Transverse colon (tissue), 4 donors: ENCODE data around the gene HPS3. TPM values are rescaled to one million over a fixed set of nuclear protein-coding genes. Genes with fewer than 3 reads are reported as not detected.

ENCODE experiments used
- DNase-seq: peaks from one replicate; pipeline ENCODE4 v3.0.0-alpha.2; 2019
- H3K27ac ChIP-seq, 4 donors: fragments of 200-600 bp; sonication (generic); 2 replicates each; pipeline ENCODE4 v1.5.1; 2016 to 2018; ENCODE audit warnings: inconsistent platforms in 4 of 4
- H3K27me3 ChIP-seq: fragments of 200-600 bp; sonication (generic); 2 replicates; pipeline ENCODE4 v1.5.1; 2017; ENCODE audit warnings: inconsistent platforms
- H3K36me3 ChIP-seq, 4 donors: fragments of 200-600 bp; sonication (generic); 2 replicates each; pipeline ENCODE4 v1.5.1; 2017 to 2019; ENCODE audit warnings: inconsistent platforms in 4 of 4
- H3K4me1 ChIP-seq, 4 donors: fragments of 200-600 bp; sonication (generic); 2 replicates each; pipeline ENCODE4 v1.5.1; 2017 to 2020; ENCODE audit warnings: inconsistent platforms in 4 of 4
- H3K4me3 ChIP-seq, 4 donors: fragments of 200-600 bp; sonication (generic); 1 replicate in 1 of 4; 2 replicates in 3 of 4; pipeline versions ENCODE4 v1.5.1 to v1.6.1; 2017 to 2019; ENCODE audit warnings: inconsistent platforms in 4 of 4
- H3K9me3 ChIP-seq, 2 donors: fragments of 200-600 bp; sonication (generic); 2 replicates each; pipeline ENCODE4 v1.5.1; 2017 to 2019; ENCODE audit warnings: inconsistent platforms in 2 of 2
- CTCF ChIP-seq, 5 experiments: fragments of 200-600 bp in 3 of 5; fragments of 450-650 bp in 2 of 5; sonication (generic) in 3 of 5; IDR thresholded peaks; 1 replicate in 2 of 5; 2 replicates in 3 of 5; pipeline ENCODE4 v1.5.1; 2016 to 2017; ENCODE audit warnings: antibody characterized with exemption in 5 of 5, inconsistent platforms in 3 of 5, mild to moderate bottlenecking in 2 of 5, moderate library complexity in 1 of 5
- EP300 ChIP-seq: sonication (generic); formaldehyde crosslinking; IDR thresholded peaks from one replicate; pipeline ENCODE4 v1.6.1; 2017; ENCODE audit warnings: antibody characterized with exemption, low read depth
- POLR2A ChIP-seq: fragments of 450-650 bp; IDR thresholded peaks from one replicate; pipeline ENCODE4 v1.6.1; 2016; ENCODE audit warnings: antibody characterized with exemption, mild to moderate bottlenecking, moderate library complexity
- POLR2AphosphoS5 ChIP-seq, 3 donors: sonication (generic); formaldehyde crosslinking; IDR thresholded peaks; one replicate each; pipeline ENCODE4 v1.6.1; 2016; ENCODE audit warnings: antibody characterized with exemption in 3 of 3
- WGBS, 2 donors: methylation state at CpG; one replicate each; pipeline ENCODE4 v1.1.5; 2018; ENCODE audit warnings: low coverage in 1 of 2; 5-methylcytosine and 5-hydroxymethylcytosine counted together
- in situ Hi-C, 4 donors: fragments of 200-750 bp; cut with MboI; loops; one replicate each; pipeline versions ENCODE4 v1.15.0 to v1.15.1; 2017; ENCODE audit warnings: low sequenced_read_pairs in 3 of 4, low pct_ligation_motif_present in 1 of 4, low pct_unique_long_range_greater_than_20kb in 1 of 4
- intact Hi-C: fragments of 100-400 bp; cut with DNase I; formaldehyde crosslinking; loops from one replicate; pipeline ENCODE4 v1.15.1; 2023; ENCODE audit warnings: low total_unique reads
- total RNA-seq, 4 donors: library from RNA; depleted of rRNA; stranded (reverse); fragments of >200 nt; gene quantifications; one replicate each; pipeline ENCODE4 v1.1.0, GENCODE V29; 2016

The HPS3 gene
- total RNA-seq, 4 donors from 2014 or later = 10.0 to 20.2 (median 17.9) TPM

GRCh38 chr3:149163066-149163465, 33.6 kb downstream of the HPS3 start:
- H3K36me3 ChIP-seq = peaks cover 0 to 66% (median 14%) of the 10 kb centered on the region in 4 donors
- in situ Hi-C loops = no loop called here
- intact Hi-C loops = no loop called here

GRCh38 chr3:149167898-149168297, 38.5 kb downstream of the HPS3 start:
- Histone ChIP-seq H3K9me3 (no peaks in the 10 kb centered on the region), H3K4me3 (no peak overlapping the region), H3K36me3 (peaks cover 0 to 63% (median 18%) of the 10 kb centered on the region in 4 donors), H3K27me3 (no peaks in the 10 kb centered on the region), H3K4me1 (no peaks in the 10 kb centered on the region), H3K27ac (no peak overlapping the region)
- 79 to 86% methylated on average over 2 of the region's 2 CpGs for WGBS, 2 donors
- no peak for DNase-seq
- intact Hi-C loops (no loop called here), in situ Hi-C loops (no loop called here)
- TF ChIP-seq POLR2AphosphoS5 (IDR thresholded peaks at IDR 0.05) (no peak), EP300 (no peak), POLR2A (no peak), CTCF (IDR thresholded peaks at IDR 0.05) (no peak)

More at GRCh38 chr3:149163066-149163465, 33.6 kb downstream of the HPS3 start:
- no peak overlapping the region for H3K27ac ChIP-seq
- no peaks in the 10 kb centered on the region for H3K9me3 ChIP-seq
- no peaks in the 10 kb centered on the region for H3K27me3 ChIP-seq
- TF ChIP-seq POLR2AphosphoS5 (IDR thresholded peaks at IDR 0.05) (no peak), EP300 (no peak), CTCF (IDR thresholded peaks at IDR 0.05) (no peak)
- WGBS, 2 donors = 68 to 71% methylated on average over 1 of the region's 1 CpG
- no peak for DNase-seq
- H3K4me3 ChIP-seq = no peak overlapping the region
- H3K4me1 ChIP-seq = no peaks in the 10 kb centered on the region

DNA sequence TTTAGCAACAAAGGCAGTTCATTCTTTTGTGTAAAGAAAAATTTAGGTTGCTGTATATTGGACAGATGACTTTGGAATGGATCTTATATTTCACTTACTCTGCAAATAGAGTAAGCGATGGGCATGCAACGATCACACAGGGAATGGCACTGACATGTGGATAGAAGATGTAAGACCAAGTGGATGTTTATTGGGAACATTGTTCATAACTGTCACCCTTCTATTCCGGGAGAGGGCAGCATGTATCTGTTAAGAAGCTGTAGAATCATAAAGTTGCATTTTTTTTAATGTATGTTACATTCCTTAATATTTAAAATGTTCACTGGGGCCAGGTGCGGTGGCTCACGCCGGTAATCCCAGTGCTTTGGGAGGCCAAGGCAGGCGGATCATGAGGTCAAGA, 41.2 kb downstream of the HPS3 start:
- Histone ChIP-seq H3K4me1 (no peaks in the 10 kb centered on the region), H3K9me3 (no peaks in the 10 kb centered on the region), H3K27me3 (no peaks in the 10 kb centered on the region), H3K27ac (no peak overlapping the region), H3K36me3 (peaks cover 0 to 58% (median 15%) of the 10 kb centered on the region in 4 donors), H3K4me3 (no peak overlapping the region)
- 86 to 88% methylated on average over 5 to 7 of the region's 7 CpGs for WGBS, 2 donors
- TF ChIP-seq POLR2AphosphoS5 (IDR thresholded peaks at IDR 0.05) (no peak), POLR2A (no peak), CTCF (IDR thresholded peaks at IDR 0.05) (no peak), EP300 (no peak)
- in situ Hi-C loops (no loop called here), intact Hi-C loops (no loop called here)
- DNase-seq = no peak

GRCh38 chr3:149174901-149175300, 45.5 kb downstream of the HPS3 start:
- H3K27ac ChIP-seq = no peak overlapping the region
- intact Hi-C loops = no loop called here
- no peaks in the 10 kb centered on the region for H3K9me3 ChIP-seq
- no peak overlapping the region for H3K4me3 ChIP-seq
- no peak for DNase-seq
- H3K27me3 ChIP-seq = no peaks in the 10 kb centered on the region
- no peaks in the 10 kb centered on the region for H3K4me1 ChIP-seq
- no peak for TF ChIP-seq POLR2A
- no peak for TF ChIP-seq EP300
- no peak for TF ChIP-seq POLR2AphosphoS5 (IDR thresholded peaks at IDR 0.05)
- no peak for TF ChIP-seq CTCF (IDR thresholded peaks at IDR 0.05)
- peaks cover 0 to 35% (median 17%) of the 10 kb centered on the region in 4 donors for H3K36me3 ChIP-seq
- WGBS, 2 donors = 68 to 78% methylated on average over 3 of the region's 3 CpGs
- in situ Hi-C loops = no loop called here
